VCaP (cell line): ENCODE measurements around the gene OPRM1.

Experiments used
- H3K27ac ChIP-seq: fragments of 450-650 bp; 2 replicates; pipeline ENCODE4 v1.5.1; 2017
- CTCF ChIP-seq: fragments of 450-650 bp; conservative IDR thresholded peaks from 2 replicates; pipeline ENCODE4 v1.5.1; 2017; ENCODE audit warnings: mild to moderate bottlenecking, moderate library complexity

Gene OPRM1

GRCh38 chr6:154251116-154251515 is 212.1 kb downstream of the OPRM1 start:
- no peak overlapping the region for H3K27ac ChIP-seq
- TF ChIP-seq CTCF = no peak

- no peak for TF ChIP-seq CTCF
- H3K27ac ChIP-seq = no peak overlapping the region
Measured at GRCh38 chr6:154252678-154253077, 213.6 kb downstream of the OPRM1 start.

GRCh38 chr6:154257067-154257466 is 218.0 kb downstream of the OPRM1 start:
- no peak for TF ChIP-seq CTCF

GRCh38 chr6:154258064-154258757 is 219.2 kb downstream of the OPRM1 start:
- no peak overlapping the region for H3K27ac ChIP-seq
- TF ChIP-seq CTCF = no peak

More at GRCh38 chr6:154257067-154257466, 218.0 kb downstream of the OPRM1 start:
- H3K27ac ChIP-seq = no peak overlapping the region

- TF ChIP-seq CTCF = no peak
- no peak overlapping the region for H3K27ac ChIP-seq
Measured at GRCh38 chr6:154261688-154262397, 222.8 kb downstream of the OPRM1 start.

- no peak overlapping the region for H3K27ac ChIP-seq
- TF ChIP-seq CTCF = no peak
Measured at GRCh38 chr6:154266560-154267099, 227.6 kb downstream of the OPRM1 start.

GRCh38 chr6:154267508-154268106 is 228.6 kb downstream of the OPRM1 start:
- no peak for TF ChIP-seq CTCF
- no peak overlapping the region for H3K27ac ChIP-seq
